GM12864 (cell line): ENCODE data around the gene SCUBE1.

Source experiments
- DNase-seq: peaks from one replicate; pipeline ENCODE4 v3.0.0-alpha.2; 2011; ENCODE audit warnings: low read depth
- H3K4me3 ChIP-seq: 2 replicates; pipeline ENCODE4 v1.5.1; 2011; ENCODE audit warnings: mild to moderate bottlenecking, low read depth, low read length, control low read depth
- CTCF ChIP-seq: IDR thresholded peaks from 2 replicates; pipeline ENCODE4 v1.5.1; 2011; ENCODE audit warnings: low read depth, mild to moderate bottlenecking, moderate library complexity, low read length, control low read depth, inconsistent platforms; ENCODE audit errors: missing control alignments

SCUBE1 gene

GRCh38 chr22:43312608-43313007, 30.6 kb downstream of the SCUBE1 start:
- no peak overlapping the region for H3K4me3 ChIP-seq
- no peak for TF ChIP-seq CTCF
- DNase-seq = no peak

GRCh38 chr22:43310798-43311197, 32.4 kb downstream of the SCUBE1 start:
- DNase-seq = no peak
- TF ChIP-seq CTCF = no peak
- H3K4me3 ChIP-seq = no peak overlapping the region

- no peak for TF ChIP-seq CTCF
These were observed 32.9 kb downstream of the SCUBE1 start for GRCh38 chr22:43310311-43310710.

GRCh38 chr22:43308836-43309235, 34.3 kb downstream of the SCUBE1 start:
- no peak overlapping the region for H3K4me3 ChIP-seq
- no peak for TF ChIP-seq CTCF
- DNase-seq = no peak

More at GRCh38 chr22:43310311-43310710, 32.9 kb downstream of the SCUBE1 start:
- DNase-seq = no peak
- no peak overlapping the region for H3K4me3 ChIP-seq

- H3K4me3 ChIP-seq = no peak overlapping the region
- DNase-seq = no peak
- TF ChIP-seq CTCF = no peak
These were observed 34.9 kb downstream of the SCUBE1 start for GRCh38 chr22:43308060-43308830.

- TF ChIP-seq CTCF = no peak
- DNase-seq = no peak
- no peak overlapping the region for H3K4me3 ChIP-seq
These were observed 37.4 kb downstream of the SCUBE1 start for GRCh38 chr22:43305806-43306205.
